Activated CD4-positive, alpha-beta T cell treated with anti-CD3 and anti-CD28 coated beads, Interleukin-2, amount 50 U/mL, for 24 hours (primary cell): ENCODE measurements around the gene NXPH2.
"Not testable (repeated sequence)": the region's sequence is repeated elsewhere in the genome, so short reads cannot be mapped to it uniquely, and the experiment has no call there.

Experiments
- DNase-seq, 2 donors: peaks; one replicate each; pipeline ENCODE4 v3.0.0-alpha.2; 2020; ENCODE audit warnings: low read depth in 1 of 2, low spot score in 1 of 2

NXPH2 gene

DNA sequence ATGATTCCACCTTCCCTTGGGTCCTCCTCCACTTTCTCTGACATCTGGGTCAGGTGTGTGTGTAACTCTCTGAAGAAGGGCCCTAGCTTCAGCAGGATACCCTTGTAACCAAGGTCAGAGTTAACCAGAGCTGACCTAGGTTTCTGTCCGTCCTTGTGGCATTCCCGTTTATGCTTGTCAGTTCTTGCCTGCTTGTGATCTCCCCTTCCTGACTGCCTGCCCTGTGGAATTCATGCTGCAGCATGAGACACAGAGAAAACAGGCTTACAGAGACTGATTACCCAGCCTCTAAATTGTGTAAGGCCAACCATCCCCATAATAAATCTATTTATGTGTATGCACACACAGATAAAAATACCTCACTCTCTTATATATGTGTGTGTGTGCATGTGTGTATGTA, 22.8 kb downstream of the NXPH2 start:
- DNase-seq, result no peak

DNA sequence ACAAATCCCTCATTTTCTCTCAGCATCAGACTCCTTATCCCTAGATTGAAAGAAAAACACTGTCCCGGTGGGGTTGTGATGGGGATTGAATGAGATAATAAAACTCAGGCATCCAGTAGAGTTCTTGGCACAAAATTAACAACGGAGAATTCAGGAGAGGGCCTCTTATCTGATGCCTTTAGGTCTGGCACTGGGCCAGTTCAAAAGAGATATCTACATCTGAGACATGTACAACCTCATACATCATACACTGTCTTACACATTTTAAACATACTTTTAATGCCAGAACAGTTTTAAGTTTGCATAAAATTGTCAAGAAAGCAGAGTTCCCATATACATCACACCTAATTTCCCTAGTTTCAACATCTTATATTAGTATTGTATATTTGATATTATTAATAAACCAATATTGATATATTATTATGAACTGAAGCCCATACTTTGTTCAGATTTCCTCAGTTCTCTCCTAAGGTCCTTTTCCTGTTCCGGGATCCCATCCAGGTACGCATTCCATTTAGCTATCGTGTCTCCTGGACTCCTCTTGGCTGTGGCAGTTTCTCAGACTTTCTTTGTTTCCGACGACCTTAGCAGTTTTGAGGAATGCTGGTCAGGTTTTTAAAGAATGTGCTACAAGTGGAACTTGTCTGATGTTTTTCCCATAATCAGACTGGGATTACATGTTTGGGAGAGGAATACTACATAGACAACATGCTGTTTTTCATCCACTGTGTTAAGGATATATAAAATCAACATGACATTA, 27.8 kb downstream of the NXPH2 start:
- DNase-seq, result no peak

GRCh38 chr2:138744713-138745112, 35.5 kb downstream of the NXPH2 start:
- DNase-seq, result no peak

DNA sequence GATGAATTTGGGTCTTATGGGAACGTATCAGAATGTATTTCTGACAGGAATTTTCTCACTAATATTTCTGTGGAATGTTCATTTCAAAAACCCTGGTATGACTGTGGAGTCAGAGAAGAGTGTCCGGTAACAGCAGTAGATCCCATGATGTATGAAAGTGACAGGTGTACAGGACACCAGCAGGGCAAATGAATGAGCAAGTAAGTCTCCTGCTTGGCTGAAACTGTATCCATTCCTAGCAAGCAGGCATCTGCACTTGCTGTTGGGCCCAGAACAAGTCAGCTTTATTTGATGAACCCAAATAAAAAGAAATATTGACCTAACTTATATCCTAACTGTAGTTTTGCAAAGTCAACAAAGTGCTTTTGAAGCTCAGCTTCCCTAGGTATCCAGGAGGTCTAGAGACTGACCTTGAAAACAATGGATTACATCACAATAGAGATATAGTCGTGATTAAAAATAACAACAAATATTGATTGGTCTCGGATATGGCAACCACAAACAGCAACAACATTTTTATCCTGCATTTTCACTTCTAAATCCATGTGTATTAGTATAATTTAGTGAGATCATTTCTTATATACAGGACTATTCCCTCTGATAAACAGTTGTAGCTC, 37.6 kb downstream of the NXPH2 start:
- DNase-seq, result no peak

DNA sequence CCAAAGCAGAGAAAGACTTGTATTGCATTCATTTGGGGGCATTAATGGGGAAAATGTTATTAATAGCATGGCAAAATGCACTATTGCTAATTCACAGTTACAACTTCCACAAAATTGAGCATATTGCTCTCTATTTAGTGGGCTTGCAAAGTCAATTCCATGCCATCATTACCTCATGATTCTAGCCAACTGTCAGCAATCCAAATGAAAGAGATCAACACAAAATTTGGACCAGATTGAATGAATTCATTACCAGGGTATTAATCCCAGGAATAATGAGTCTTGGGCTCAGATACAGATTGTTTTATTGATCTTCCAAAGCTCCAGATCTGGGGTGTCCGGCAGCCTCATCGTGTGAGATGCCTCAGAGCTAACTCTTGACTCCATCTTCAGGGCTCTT, 38.3 kb downstream of the NXPH2 start:
- DNase-seq, result no peak

- not testable (repeated sequence) for DNase-seq
These were observed 43.1 kb downstream of the NXPH2 start for GRCh38 chr2:138737009-138737554.

DNA sequence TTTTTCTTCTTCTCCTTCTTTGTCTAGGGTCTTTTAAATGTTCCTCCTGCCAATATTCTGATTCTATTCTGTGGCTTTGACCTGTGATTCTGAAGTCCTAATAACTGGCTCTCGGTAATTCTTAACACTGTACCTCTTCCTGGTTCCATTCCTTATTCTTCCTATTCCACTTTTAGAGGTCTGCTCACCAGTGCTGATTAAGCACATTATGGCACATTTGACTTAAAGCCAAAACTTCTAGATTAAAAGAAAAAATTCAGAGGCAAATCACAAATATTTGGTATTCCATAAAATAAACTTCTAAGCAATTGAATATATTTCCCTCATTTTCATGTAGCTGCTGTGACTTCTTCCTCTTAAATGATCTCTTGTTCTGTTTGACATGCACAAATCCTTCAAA, 47.5 kb downstream of the NXPH2 start:
- DNase-seq, result no peak

- DNase-seq, result no peak
These were observed 49.6 kb downstream of the NXPH2 start for GRCh38 chr2:138730497-138731030.

DNA sequence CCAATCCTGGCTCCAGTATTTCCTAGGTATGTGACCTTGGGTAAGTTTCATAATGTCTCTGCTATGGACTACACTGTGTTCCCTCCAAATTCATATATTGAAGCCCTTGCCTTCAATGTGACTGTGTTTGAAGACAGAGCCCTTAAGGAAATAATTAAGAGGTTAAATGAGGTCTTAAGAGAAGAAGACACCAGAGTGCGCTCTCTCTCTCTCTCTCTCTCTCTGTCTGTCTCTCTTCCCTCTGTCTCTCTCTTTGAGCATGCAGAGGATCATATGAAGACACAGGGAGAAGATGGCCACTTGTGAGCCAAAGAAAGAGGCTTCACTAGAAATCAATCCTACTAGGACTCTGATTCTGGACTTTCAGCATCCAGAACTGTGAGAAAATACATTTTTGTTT, 52.2 kb downstream of the NXPH2 start:
- DNase-seq, result no peak

DNA sequence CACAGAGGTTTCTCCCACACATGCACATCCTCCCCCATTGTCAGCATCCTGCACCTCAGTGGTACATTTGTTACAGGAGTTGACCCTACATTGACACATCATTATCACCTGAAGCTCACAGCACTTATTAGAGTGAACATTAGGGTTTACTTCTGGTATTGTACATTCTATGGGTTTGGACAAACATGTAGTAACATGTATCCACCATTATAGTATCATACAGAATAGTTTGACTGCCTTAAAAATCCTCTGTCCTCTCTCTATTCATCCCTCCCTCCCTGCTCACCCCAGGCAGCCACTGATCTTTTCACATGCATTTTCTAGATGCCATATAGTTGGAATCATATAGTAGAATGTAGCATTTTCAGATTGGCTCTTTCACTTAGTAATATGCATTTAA, 53.5 kb downstream of the NXPH2 start:
- no peak for DNase-seq

DNA sequence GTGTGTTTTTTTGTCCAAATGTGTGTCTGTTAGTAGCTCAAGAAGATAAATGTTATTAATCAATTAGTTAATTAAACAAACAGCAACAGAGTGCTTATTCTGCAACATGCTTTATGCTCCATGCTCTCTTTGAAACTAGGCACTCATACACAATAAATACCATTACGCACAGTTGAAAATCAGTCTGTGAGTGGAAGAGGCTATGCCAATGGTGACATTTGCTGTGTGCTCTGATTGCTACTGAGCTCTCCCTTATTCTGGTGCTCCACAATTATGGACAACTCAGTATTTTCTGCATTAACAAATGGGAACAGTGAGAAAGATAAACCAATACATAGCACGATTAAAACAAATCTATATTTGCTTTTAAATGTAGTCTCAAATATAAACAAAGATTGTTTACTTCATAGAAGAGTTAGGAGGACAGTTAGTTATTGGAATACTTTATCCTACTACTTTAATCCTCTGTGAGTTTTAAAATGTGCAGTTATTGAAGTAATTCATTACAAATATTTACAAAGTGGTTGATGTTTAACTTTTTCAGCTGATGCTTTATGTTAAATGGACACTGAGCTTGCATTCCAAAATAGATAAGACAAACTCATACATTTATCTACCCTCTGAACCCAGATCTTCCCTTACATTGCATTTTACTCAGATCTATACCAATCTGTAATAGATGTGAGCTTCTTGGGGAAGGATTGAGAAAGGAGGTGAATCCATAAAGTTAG, 55.3 kb downstream of the NXPH2 start:
- DNase-seq, result no peak

GRCh38 chr2:138724327-138724726, 55.9 kb downstream of the NXPH2 start:
- no peak for DNase-seq

DNA sequence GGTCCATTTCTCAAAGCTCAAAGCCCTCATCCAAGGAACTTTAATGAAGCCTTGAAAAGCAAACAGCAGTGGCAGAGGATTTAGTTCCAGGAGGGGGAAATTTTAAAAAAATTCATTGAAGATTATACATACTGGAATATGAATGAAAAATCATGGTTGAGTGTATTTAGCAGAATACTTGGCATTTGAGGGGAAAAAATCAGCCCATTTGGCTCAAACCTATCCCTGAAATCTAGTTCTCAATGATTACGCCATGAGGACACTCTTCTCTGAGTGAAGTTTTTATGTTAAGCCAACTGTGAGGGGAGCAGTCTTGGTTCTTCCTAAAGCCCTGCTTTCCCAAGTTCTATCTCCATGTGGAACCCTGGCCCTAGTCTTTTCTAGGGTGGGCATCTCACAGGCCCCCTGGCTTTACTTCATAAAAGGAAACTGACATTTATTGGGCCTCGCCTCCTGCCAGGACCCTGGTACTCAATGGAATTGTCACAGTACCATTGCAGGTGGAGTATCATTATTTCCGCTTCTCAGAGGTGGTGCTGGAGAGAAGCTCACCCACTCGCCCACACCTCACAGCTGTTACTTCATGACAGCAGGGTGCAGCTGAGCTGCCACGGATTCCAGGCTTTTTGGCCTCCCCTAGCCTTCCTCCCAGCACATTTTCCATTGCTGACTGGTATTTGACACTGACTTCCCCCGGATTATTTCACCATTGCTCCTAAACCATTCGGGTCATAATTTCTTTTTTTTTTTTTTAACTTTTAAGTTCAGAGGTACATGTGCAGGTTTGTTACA, 56.8 kb downstream of the NXPH2 start:
- no peak for DNase-seq

DNA sequence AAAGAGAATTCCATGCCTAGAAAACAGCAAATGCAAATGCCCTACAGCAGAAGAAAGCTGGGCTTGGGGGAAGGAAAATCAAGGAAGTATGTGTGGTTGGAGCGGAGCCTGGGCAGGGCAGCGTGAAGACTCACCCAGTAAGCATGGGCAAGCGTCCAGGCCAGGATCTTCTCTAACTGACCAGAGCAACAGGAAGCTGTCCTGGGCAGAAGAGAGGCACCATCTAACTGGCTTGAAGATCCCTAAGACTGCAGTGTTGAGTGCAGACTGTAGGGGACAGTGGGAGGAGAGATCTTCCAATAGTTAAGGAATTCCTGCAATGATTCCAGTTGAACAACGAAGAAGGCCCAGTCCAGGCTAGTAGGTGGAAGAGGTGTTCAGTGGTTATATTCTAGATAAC, 57.9 kb downstream of the NXPH2 start:
- DNase-seq, result no peak

DNA sequence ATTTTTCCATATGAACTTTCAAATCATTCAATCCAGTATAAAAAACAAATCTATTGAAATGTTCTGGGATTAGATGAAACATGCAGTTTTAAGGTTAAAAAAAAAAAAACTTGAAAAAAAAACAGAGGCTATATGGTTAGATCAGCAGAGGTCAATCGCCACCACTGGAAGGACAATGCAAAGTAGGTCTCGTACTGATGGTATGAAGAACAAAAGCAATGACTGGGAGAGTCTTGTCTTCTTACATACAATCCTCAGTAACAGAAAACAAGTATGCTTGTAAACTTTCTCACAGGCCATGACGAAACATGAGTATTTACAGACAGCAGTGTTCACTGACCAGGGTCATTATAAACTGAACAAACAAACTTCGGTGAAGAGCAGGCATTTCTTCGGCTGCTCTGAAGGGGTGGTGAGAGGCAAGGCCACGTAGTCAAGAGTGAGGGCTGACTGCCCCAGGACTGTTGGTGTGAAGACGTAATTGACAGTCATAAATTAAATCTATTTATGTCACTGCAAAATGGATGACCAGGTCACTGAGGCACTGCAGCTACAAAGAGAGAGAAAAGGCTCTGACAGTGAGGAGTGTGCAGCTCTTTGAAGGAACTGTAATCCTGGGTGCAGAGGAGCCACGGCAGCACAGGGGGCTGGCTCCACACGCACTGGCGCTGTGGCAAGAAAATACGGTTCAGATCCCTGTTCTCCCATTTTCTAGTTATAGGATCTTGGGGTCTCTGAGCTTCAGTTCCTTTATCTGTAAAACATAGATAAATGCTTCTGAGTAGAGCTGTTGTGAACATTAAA, 60.0 kb downstream of the NXPH2 start:
- no peak for DNase-seq

DNA sequence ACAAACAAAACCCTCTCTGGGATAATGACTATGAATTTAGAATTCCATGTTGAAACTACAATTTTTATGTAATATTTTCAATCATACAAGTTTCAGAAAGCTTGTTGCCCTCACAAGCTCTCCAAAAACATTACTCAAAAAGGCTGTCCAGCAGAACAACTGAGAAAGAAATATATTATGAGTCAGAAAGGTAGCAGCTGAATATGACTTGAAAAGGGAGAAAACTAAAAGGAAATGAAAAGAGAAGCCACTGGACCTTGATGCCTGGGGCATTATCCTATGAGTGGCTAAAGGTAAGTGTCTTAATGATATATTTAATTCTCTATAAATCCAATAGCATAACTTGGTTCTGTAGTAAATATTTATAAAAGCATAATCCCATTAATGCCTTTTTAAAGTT, 61.8 kb downstream of the NXPH2 start:
- no peak for DNase-seq

- DNase-seq, result no peak
These were observed 64.0 kb downstream of the NXPH2 start for GRCh38 chr2:138716183-138716582.

DNA sequence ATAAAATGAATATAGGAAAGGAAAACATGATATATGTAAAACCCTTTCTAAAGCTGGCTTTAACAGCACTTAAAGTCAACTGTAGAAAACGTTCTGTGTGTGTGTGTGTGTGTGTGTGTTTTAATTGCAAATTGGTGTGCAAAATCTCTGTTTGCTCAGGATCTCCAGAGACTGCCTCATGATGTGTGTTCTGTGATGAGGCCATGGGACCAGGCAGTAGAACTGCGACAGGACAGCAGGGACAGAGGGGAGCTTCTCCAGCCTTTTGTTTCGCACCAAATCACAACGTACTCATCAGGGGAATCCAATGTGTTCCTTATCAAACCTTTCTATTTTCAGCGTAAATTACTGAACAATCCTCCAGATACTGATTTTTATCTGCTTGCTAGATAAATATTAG, 66.7 kb downstream of the NXPH2 start:
- no peak for DNase-seq

DNA sequence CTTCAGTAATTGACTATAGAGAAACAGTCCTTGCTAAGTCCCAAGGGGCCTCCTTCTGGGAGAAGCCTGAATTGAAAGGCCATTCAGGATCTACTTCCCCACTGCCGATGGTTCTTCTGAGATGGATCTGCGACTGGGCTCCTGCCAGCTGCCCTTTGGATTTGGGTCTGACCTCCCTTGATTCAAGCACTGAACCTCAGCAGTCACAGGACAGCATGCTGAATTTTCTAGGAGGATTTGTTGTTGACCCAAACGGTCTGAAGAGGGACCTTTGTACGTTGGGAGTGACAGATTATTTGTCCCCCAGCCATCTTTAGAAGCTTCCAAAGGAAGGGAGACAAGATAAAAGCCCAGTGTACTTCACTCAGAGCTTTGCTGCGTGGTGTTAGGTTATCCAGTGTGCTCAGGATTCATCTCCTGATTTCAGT, 67.1 kb downstream of the NXPH2 start:
- no peak for DNase-seq
